Effector CD8-positive, alpha-beta T cell (primary cell): ENCODE data around the gene RIPK1.
A peak's percentile ranks its signal among the peaks of the same experiment; 100 is the strongest.
"Not testable (repeated sequence)": the region's sequence is repeated elsewhere in the genome, so short reads cannot be mapped to it uniquely, and the experiment has no call there.

Experiments
- DNase-seq: peaks from one replicate; lab custom pipeline; 2025; lab: John Stamatoyannopoulos, UW

Gene RIPK1

DNA sequence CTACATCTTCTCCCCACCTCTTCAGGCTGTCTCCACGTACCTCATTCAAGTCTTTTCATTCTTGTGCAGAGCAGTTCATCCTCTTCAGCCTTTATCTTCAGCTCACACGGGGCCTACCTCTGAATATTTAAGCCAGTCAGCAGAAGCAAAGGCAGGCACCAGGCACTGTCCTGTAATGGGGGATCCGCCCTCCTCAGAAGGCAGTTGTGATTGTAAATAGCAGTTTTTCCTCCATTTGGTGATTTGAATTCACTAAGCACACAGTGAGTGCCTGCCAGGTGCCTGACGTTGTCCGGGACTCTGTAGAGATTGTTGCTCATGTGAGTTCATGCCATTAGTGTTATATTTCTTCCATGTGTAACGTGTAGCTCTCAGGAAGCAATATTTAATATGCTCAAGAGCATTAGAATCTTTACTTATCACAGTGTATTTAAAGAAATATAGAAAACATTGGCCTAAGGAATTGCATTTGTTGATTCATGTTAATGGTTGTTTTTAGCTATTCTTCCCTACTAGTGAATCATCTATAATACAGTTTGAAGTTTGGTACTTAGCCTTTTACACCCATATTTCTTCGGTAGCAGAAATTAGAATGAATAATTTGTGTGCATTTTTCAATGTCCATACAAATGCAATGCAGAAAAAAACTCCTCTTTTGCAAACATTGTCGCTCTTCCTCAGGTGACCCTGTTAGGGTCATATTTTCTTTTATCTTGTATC lies 68.2 kb downstream of the RIPK1 start:
- no peak for DNase-seq

- no peak for DNase-seq
Observed at GRCh38 chr6:3137057-3137777, 68.9 kb downstream of the RIPK1 start.

- DNase-seq: not testable (repeated sequence)
Observed at GRCh38 chr6:3137873-3138272, 69.6 kb downstream of the RIPK1 start.

GRCh38 chr6:3138341-3138740 lies 70.0 kb downstream of the RIPK1 start:
- no peak for DNase-seq

DNA sequence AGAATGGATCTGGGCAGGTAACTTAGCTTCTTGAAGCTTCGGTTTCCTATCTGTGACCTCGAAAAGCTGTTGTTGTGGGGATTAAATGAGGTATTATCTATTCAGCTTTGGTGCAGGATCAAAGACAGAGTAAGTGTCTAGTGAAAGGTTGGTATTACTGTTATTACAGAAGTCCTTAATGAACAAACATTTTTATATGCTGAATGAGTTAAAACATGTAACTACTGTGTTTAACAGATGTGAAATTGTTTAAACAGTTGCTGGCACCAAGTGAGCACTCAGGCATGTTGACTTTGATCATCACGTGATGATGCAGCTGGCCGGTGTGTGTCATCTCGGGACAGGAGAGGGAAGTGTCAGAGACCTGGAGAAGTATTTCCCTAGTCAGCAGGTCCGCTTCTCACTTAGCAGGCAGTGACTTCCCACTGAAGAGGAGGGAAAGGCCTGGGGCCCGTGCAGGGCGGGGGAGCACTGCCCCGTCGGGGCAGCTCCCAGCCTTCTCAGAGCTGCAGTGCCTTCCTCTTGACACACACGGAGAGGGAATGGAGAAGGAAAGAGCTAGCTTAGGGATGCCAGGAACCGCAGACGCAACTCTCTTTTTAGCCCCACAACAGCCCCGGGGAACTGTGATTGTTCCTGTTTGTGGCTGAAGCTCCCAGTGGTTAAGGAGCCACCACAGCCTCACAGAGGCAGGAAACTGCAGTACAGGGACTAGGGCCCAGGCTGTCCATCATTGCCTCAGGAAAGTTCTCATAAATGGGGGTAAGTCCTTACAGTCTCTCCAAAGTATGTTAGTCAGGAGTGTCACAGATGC lies 71.0 kb downstream of the RIPK1 start:
- DNase-seq: no peak

DNA sequence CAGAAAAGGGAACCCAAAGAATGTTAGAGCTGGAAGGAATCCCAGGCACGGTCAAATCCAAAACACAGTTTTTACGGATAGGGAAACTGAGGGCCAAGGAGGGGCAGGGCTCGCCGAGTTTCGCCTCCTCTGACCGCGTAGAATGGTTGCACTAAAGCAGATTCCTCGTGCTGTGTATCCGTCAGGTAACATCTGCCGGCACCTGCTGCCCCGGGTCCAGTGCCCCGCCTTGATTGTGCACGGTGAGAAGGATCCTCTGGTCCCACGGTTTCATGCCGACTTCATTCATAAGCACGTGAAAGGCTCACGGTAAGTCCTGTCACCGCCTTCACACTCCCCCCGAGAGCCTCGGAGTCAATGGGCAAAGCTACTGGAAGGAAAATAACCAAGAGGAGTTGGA lies 71.9 kb downstream of the RIPK1 start:
- DNase-seq: no peak

DNA sequence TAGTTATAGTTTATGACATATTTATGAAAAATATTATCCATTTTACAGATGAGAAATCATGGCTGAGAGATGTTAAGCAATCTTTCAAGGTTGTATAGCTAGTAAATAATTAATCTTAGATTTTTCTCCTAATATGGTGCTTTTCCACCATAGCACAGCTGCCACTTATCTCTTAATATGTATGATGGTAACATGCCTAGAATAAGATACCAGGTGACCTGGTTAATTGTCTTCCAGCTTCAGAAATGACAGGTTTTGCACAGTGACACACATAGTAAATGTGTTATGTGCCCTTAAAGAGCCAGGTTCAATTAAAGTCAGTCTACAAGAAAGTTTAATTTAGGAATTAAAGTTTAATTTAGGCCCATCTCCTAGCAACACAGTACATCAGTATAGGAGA lies 74.2 kb downstream of the RIPK1 start:
- no peak for DNase-seq

GRCh38 chr6:3143158-3143557 lies 74.9 kb downstream of the RIPK1 start:
- DNase-seq: no peak

DNA sequence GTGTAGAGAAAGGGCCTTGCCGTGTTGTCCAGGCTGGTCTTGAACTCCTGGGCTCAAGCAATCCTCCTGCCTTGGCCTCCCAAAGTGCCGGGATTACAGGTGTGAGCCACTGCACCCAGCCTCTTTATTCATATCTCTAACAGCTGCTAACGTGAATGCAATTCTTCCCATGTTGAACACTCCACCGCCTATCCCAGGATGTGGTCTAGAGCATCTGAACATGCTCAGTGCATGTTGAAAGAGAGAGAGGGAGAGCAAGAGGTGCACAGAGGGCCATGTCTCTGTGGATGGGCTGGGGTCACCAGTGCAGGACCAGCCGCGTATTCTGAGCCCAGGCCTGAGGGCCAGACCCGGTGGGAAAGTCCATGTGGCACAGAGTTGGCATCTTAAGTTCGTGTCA lies 76.3 kb downstream of the RIPK1 start:
- DNase-seq: no peak

- DNase-seq: no peak
Observed at GRCh38 chr6:3147914-3148757, 79.8 kb downstream of the RIPK1 start.

- DNase-seq: no peak
Observed at GRCh38 chr6:3151691-3152090, 83.4 kb downstream of the RIPK1 start.

DNA sequence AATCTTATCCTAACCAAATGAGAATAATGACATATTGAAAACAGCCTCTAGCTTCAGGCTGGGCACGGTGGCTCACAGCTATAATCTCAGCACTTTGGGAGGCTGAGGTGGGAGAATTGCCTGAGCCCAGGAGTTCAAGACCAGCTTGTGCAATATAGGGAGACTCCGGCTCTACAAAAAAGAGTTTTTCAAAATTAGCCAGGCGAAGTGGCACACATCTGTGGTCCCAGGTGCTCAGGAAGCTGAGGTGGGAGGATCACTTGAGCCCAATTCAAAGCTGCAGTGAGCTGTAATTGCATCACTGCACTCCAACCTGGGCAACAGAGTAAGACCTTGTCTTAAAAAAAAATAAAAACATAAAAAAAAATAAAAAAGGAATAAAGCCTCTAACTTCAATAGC lies 84.4 kb downstream of the RIPK1 start:
- no peak for DNase-seq

- DNase-seq: not testable (repeated sequence)
Observed at GRCh38 chr6:3155416-3155815, 87.1 kb downstream of the RIPK1 start.

DNA sequence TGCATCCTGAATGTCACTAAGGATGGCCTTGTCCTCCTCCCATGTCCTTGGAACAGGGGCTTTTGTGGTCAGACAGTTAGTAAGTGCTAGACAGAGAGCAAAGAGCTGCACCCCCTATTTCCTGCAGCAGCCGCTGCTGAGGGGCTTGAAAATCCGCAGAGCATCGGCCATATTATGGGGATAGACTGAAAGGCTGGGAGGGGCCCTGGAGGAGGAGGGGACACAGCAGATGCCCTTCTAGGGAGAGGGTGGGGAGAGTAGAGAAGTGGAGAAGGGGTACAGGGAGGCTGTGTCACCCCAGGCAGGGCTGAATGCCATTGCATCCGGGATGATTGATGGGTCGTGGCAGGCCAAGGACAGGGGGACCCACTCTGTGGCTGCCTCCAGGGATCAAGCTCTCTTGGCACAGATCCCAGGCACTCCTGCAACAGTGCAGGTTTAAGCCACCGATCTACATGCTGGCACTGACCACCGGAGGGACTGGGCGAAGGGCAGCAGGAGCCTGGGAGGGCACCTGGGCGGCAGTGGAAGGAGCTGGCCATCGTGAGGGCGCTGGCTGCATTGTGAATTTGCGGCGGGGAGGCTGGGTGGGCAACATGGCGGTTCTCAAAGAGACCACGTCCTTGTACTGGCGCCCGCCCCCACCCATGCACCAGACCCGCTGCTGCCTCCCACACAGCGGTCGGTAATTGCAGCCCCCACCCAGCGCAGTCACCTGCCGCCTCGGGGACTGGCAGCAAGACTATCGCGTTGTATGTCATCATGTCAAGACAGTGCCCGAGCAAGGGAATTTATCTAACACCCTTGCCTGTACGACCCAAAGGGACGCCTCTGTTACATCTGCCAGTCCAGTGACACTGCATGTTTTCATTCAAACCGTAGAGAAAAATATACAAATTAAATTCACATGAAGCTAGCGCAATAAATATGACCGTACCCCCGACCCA lies 88.2 kb downstream of the RIPK1 start:
- peak; percentile 15 for DNase-seq

DNA sequence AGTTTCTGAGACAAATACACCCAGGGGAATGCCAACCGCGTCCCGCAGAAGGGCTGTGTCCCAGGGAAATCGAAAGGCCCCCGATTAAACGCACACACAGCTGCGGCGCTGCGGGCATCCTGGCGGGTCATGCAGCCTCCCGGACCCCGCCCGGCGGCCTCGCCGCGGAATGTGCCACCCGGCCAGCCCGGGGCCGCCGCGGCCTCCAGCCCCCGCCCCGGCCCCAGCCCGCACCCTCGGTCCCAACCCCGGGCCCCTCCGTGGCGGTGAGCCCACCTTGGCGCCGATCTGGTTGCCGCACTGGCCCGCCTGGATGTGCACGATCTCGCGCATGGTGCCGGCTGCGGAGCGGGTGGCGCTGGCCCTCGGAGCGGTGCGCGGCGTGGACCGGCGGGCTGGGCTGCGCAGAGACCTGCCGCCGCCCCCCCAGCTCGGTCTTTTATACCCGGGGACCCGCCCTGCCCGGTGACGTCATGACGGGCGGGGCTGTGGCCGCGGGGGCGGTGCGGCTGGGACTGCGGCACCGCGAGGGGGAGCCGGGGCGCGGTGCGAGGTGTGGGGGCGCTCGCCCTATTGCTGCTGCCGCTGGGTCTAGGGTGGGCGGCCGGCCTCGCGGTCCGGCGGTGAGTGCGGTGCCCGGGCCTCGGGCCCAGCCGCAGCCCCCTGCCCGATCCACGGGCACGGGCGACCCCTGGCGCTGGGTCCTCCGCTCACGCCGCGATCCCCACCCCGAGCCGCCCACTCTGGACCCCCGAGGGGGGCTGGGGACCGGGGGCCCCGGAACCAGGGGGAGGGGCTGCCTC lies 89.0 kb downstream of the RIPK1 start, which contains the start of gene TUBB2A:
TSS of gene TUBB2A (minus strand) at position 414 of the 803 bp plus-strand sequence. CDS start at position 333, 81 bp downstream.
- peak; percentile 82 for DNase-seq

GRCh38 chr6:3159805-3160781 lies 91.8 kb downstream of the RIPK1 start:
- DNase-seq: peak; percentile 57

DNA sequence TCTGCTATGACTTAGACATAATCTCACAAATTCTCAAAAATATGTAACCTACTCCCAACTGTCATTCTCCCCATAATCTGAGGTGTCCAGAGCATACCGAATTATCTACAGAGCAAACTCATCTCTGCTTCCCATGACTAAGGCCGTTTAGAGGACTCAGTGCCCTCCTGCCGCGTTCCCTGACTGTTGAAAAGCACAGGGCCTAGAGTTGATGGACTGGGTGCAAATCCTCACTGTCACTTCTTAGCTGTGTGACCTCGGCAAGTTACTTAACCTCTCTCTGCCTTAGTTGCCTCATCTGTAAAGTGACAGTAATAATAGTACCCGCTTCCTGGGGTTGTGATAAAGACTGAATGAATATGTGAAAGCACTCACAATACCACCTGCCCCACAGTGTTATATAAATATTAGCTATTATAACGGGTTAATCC lies 93.8 kb downstream of the RIPK1 start:
- no peak for DNase-seq

DNA sequence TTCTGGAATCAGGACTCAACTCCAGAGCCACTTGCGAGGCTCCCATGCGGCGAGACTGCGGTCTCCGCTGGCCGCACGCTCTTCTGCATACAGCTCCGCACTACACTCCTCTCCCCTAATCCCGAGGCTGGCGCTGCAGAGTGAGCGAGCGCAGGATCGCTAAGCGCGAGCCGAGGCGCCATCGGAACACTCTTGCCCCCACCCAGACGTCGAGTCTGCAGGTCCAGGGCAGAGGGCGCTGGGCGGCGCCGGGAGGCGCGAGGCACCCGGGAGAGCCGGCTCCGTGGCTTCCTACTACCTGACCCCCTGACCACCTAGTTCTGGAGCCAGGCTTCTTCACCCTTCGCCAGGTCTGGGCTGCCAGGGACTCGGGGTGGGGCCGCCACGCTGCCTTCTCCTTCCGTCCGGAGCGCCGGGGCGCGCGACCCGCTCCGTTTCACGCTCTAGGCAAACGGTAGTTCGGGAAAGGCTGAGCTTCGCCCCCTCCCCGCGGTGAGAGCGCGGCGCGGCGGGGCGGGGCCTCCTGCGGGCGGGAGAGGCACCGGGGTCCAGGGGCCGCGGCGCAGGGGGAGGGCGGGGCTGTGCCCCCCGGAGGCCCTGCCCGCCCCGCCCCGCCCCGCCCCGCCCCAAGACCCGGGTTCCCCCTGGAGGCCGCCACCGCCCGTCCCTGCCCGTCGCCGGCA lies 94.4 kb downstream of the RIPK1 start:
- peak; percentile 54 for DNase-seq
